DND-41 (cell line): ENCODE data around the gene SMARCC2.

ENCODE experiments used
- ATAC-seq: fragments of 200-7000 bp; cut with Tn5 transposase; 3 replicates; pipeline ENCODE4 v1.9.1; 2021; ENCODE audit warnings: low read depth; ENCODE audit not compliant: insufficient read depth
- DNase-seq: peaks from one replicate; pipeline ENCODE4 v3.0.0-alpha.2; 2020
- H2AFZ ChIP-seq: 2 replicates; pipeline ENCODE4 v1.6.0; 2012; ENCODE audit warnings: low read depth, low read length
- H3K27ac ChIP-seq: 2 replicates; pipeline ENCODE4 v1.5.1; 2012; ENCODE audit warnings: low read length, inconsistent platforms
- H3K27me3 ChIP-seq: fragments of 200-600 bp; sonication (generic); 2 replicates; pipeline ENCODE4 v1.6.0; 2012; ENCODE audit warnings: low read length, mild to moderate bottlenecking, inconsistent platforms; ENCODE audit not compliant: insufficient read depth, poor library complexity
- H3K36me3 ChIP-seq: 2 replicates; pipeline ENCODE4 v1.5.1; 2012; ENCODE audit warnings: low read length, inconsistent platforms; ENCODE audit not compliant: insufficient read depth
- H3K4me1 ChIP-seq: 2 replicates; pipeline ENCODE4 v1.5.1; 2012; ENCODE audit warnings: mild to moderate bottlenecking, low read length; ENCODE audit not compliant: insufficient read depth
- H3K4me2 ChIP-seq: 2 replicates; pipeline ENCODE4 v1.6.0; 2012; ENCODE audit warnings: mild to moderate bottlenecking, moderate library complexity, low read length, inconsistent platforms; ENCODE audit not compliant: insufficient read depth
- H3K4me3 ChIP-seq, 2 experiments: fragments of 200-600 bp in 1 of 2; shearing (Covaris generic) in 1 of 2; 2 replicates each; pipeline ENCODE4 v1.5.1; 2012 to 2016; ENCODE audit warnings: inconsistent platforms in 2 of 2, low read length in 2 of 2, mild to moderate bottlenecking in 2 of 2, low read depth in 1 of 2, moderate library complexity in 1 of 2
- H3K79me2 ChIP-seq: 2 replicates; pipeline ENCODE4 v1.6.0; 2012; ENCODE audit warnings: low read length, inconsistent platforms; ENCODE audit not compliant: insufficient read depth
- H3K9ac ChIP-seq: 2 replicates; pipeline ENCODE4 v1.6.0; 2012; ENCODE audit warnings: low read depth, mild to moderate bottlenecking, inconsistent platforms, low read length, moderate library complexity
- H3K9me3 ChIP-seq: 2 replicates; pipeline ENCODE4 v1.5.1; 2012; ENCODE audit warnings: low read length, moderate library complexity, mild to moderate bottlenecking, inconsistent platforms; ENCODE audit not compliant: insufficient read depth, severe bottlenecking
- H4K20me1 ChIP-seq: 2 replicates; pipeline ENCODE4 v1.6.0; 2012; ENCODE audit warnings: low read length; ENCODE audit not compliant: insufficient read depth
- EZH2 ChIP-seq: IDR thresholded peaks from 3 replicates; pipeline ENCODE4 v1.6.1; 2012; ENCODE audit warnings: borderline replicate concordance, low read depth, mild to moderate bottlenecking, moderate library complexity, low read length, inconsistent platforms; ENCODE audit not compliant: severe bottlenecking
- TF ChIP-seq, protein P1 (sequence below): IDR thresholded peaks from 2 replicates; pipeline ENCODE4 v1.5.1; 2012; ENCODE audit warnings: borderline replicate concordance, low read length, moderate library complexity, mild to moderate bottlenecking; ENCODE audit not compliant: poor library complexity, severe bottlenecking; ENCODE audit errors: extremely low read depth

The SMARCC2 gene

DNA sequence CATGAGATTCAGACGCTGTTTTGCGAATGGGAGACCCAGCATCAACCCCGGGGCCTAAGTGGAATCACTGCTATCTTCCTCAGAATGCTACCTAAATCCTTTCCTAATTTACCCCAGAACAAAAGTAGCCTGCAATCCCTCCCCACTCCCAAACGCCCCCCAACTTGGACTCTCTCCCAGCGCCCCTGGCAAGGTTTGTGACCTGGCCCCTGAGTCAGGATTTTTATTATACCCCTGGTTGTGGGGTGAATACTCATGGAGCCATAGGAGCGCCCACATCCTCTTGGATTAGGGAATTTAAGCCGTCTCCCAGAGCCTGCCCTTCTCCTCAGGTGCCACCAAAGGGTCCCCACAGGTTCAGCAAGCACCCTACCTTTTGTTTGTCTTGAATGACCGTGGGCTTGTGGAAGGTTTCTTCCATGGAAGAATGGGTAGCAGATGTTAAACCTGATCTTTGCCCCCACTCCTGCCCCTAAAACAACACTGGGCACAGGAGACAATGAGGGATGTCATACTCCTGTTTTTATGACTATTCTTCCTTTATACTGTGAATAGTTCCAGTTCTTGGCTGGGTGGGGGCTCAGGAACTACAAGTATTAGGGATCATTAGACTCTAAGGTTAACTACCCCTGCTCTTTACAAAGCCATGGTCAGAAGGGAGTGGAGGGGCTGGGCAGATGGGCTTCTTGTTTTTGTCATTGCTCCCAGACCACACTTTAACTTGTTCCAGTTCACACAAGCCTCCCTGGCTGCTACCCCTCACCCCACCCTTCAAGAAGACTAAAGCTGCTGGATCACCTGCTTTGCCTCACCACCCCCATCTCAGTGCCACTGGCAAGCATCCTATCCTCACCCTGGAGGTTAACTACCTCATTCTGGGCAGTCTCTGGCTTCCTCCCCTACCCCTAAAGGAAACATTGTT lies 36.3 kb downstream of the SMARCC2 start:
- no peaks in the 10 kb centered on the region for H3K27me3 ChIP-seq
- H3K9ac ChIP-seq: peak overlapping the region; percentile 89
- H3K4me1 ChIP-seq: peaks cover 52% of the 10 kb centered on the region
- TF ChIP-seq, protein P1, sequence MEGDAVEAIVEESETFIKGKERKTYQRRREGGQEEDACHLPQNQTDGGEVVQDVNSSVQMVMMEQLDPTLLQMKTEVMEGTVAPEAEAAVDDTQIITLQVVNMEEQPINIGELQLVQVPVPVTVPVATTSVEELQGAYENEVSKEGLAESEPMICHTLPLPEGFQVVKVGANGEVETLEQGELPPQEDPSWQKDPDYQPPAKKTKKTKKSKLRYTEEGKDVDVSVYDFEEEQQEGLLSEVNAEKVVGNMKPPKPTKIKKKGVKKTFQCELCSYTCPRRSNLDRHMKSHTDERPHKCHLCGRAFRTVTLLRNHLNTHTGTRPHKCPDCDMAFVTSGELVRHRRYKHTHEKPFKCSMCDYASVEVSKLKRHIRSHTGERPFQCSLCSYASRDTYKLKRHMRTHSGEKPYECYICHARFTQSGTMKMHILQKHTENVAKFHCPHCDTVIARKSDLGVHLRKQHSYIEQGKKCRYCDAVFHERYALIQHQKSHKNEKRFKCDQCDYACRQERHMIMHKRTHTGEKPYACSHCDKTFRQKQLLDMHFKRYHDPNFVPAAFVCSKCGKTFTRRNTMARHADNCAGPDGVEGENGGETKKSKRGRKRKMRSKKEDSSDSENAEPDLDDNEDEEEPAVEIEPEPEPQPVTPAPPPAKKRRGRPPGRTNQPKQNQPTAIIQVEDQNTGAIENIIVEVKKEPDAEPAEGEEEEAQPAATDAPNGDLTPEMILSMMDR: no peak
- no peak for TF ChIP-seq EZH2
- ATAC-seq (no peak; the same call in 1 of the 3 replicates), DNase-seq (no peak)
- H3K27ac ChIP-seq: peak overlapping the region; percentile 93
- H3K9me3 ChIP-seq: no peaks in the 10 kb centered on the region
- peak overlapping the region; percentile 99 for H3K4me2 ChIP-seq
- peaks cover 44% of the 10 kb centered on the region for H3K79me2 ChIP-seq
- peak overlapping the region; percentile 79 for H2AFZ ChIP-seq
- peaks cover 20% of the 10 kb centered on the region for H3K36me3 ChIP-seq
- peak overlapping the region; percentile 82 to 97 for H3K4me3 ChIP-seq
- no peaks in the 10 kb centered on the region for H4K20me1 ChIP-seq

DNA sequence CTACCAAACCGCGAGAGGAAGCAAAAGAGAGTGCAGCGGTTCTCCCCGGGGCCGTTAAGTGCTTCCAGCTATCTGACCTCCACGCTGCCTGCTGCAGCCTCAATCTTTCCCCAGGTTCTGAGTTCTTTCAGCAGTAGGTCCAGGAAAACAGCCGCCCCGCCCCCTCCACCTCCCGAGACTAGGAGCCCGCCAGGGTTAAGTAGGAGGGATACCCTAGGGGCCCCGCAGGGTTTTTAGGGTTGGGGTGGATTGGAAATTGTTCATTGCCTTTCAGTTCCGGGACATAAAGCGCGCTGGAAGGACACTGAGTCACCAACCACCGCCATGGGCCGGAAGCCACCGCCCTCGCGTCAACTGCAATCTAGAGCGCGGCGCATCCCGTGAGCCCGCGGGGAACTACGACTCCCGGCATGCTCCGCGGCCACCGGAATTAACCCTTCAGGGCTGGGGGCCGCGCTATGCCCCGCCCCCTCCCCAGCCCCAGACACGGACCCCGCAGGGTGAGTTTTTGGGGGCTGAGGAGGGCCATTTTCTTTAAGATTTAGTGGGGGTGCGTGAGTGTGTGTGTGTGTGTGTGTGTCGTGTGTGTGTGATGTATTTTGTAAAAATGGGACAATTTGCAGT lies 37.0 kb downstream of the SMARCC2 start, which contains the start of gene MYL6B:
Gene MYL6B, plus strand, starts transcription at position 456 of the 624 bp plus-strand sequence. CDS start 1,332 bp downstream, outside the sequence.
- Histone ChIP-seq H3K9me3 (no peaks in the 10 kb centered on the region), H2AFZ (peak within 1 kb of the TSS; percentile 79), H3K4me2 (peak within 1 kb of the TSS; percentile 99), H3K4me3 (peak within 1 kb of the TSS; percentile 82 to 97), H3K27me3 (no peaks in the 10 kb centered on the region), H3K4me1 (peaks cover 47% of the 10 kb centered on the region), H3K79me2 (peaks cover 39% of the 10 kb centered on the region), H3K9ac (peak within 1 kb of the TSS; percentile 89), H3K36me3 (peaks cover 20% of the 10 kb centered on the region), H4K20me1 (no peaks in the 10 kb centered on the region), H3K27ac (peak within 1 kb of the TSS; percentile 93)
- peak; percentile 91 for ATAC-seq
- TF ChIP-seq EZH2: no peak
- TF ChIP-seq, protein P1: no peak
- peak; percentile 95 for DNase-seq

DNA sequence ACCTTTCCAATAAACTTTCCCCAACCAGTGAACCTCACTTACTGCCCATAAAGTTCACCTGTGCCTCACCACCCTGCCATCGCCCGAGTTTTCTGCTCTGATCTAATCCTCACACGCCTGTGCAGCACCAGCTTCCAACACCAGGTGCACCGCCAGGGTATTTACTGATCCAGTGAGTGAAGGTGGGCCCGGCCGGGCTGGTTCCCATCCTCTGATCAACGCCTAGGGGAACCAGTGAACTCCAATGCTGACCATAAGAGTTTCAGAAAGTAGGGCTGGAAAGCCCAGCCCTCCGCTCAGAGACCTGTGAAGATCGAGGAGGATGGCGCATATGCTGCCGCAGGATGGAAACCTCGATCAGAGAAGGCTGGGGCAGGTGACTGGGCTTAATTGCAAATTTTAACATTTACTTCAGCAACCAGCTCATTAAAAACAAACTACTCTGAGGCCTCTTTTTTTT lies 37.6 kb downstream of the SMARCC2 start:
- H3K4me2 ChIP-seq: peak overlapping the region; percentile 99
- no peaks in the 10 kb centered on the region for H3K27me3 ChIP-seq
- DNase-seq: peak; percentile 68
- TF ChIP-seq, protein P1: peak; percentile 59
- TF ChIP-seq EZH2: no peak
- peak overlapping the region; percentile 74 for H2AFZ ChIP-seq
- peak overlapping the region; percentile 82 to 97 for H3K4me3 ChIP-seq
- no peaks in the 10 kb centered on the region for H3K9me3 ChIP-seq
- peaks cover 20% of the 10 kb centered on the region for H3K36me3 ChIP-seq
- peak overlapping the region; percentile 89 for H3K9ac ChIP-seq
- H3K27ac ChIP-seq: peak overlapping the region; percentile 93
- ATAC-seq: peak; percentile 59
- peaks cover 42% of the 10 kb centered on the region for H3K4me1 ChIP-seq
- H4K20me1 ChIP-seq: no peaks in the 10 kb centered on the region
- peaks cover 34% of the 10 kb centered on the region for H3K79me2 ChIP-seq
